Effector memory CD4-positive, alpha-beta T cell (primary cell): ENCODE results near the gene PTH1R.

Experiments used
- DNase-seq, 3 donors: peaks; one replicate each; pipeline ENCODE4 v3.0.0-alpha.2; 2020
- H3K27ac ChIP-seq: 2 replicates; pipeline ENCODE4 v1.7.0; 2013; ENCODE audit warnings: mild to moderate bottlenecking, low read length, moderate library complexity; ENCODE audit not compliant: insufficient read depth, poor library complexity, severe bottlenecking
- H3K27me3 ChIP-seq: replicated peaks from 2 replicates; pipeline ENCODE4 v1.7.0; 2013; ENCODE audit warnings: mild to moderate bottlenecking, low read length; ENCODE audit not compliant: insufficient read depth, control insufficient read depth, poor library complexity, severe bottlenecking
- H3K36me3 ChIP-seq: 2 replicates; pipeline ENCODE4 v1.7.0; 2013; ENCODE audit warnings: mild to moderate bottlenecking, low read length, moderate library complexity; ENCODE audit not compliant: control insufficient read depth, insufficient read depth
- H3K4me1 ChIP-seq: 2 replicates; pipeline ENCODE4 v1.7.0; 2013; ENCODE audit warnings: low read length, mild to moderate bottlenecking; ENCODE audit not compliant: control insufficient read depth, insufficient read depth, poor library complexity, severe bottlenecking
- H3K4me3 ChIP-seq: 2 replicates; pipeline ENCODE4 v1.7.0; 2013; ENCODE audit warnings: low read length, low read depth, mild to moderate bottlenecking; ENCODE audit not compliant: insufficient read depth, poor library complexity, severe bottlenecking
- H3K9me3 ChIP-seq: 2 replicates; pipeline ENCODE4 v1.7.0; 2013; ENCODE audit warnings: mild to moderate bottlenecking, low read length, moderate library complexity; ENCODE audit not compliant: control insufficient read depth

The PTH1R gene

DNA sequence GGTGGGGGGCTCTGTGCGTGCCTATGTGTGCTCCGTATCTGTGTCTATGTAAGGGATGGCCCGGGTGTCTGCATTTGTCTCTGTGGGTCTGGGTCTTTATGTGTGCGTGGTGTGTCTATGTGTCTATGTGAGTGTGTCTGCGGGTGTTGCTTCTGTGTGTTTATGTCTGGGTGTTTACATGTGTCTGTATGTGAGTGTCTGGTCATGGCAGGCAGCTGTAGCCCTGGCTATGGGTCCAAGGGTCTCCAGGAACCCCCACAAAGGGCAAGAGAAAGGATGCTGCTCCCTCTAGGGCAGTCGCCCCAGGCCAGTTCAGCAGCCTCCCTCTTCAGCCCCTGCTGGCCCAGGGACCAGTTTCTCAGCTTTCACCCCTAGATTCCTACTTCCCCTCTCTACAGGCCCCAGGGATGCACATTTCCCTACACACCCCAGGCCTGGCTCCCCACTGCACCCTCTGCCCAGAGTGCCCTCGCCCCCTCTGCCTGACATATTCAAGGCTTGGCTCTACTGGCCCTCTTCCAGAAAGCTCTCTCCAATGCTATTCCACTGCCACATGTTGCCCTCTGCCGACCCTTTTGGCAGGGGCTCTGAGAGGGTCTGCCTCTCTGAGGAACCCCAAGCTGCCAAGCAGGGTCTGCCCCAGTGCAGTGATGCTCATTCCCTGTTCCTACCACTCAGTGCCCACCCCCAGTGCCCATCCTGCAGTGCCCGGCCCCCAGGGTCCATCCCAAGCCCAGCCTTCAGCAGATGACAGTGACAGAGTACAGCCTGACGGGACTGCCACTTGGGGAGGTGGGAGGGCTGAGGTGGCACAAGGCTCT is 13.2 kb upstream of the PTH1R start:
- no peak for DNase-seq
- H3K4me1 ChIP-seq, result no peaks in the 10 kb centered on the region
- no peaks in the 10 kb centered on the region for H3K36me3 ChIP-seq
- H3K9me3 ChIP-seq, result no peaks in the 10 kb centered on the region
- H3K27ac ChIP-seq, result no peak overlapping the region
- H3K4me3 ChIP-seq, result no peak overlapping the region
- H3K27me3 ChIP-seq, result no peaks in the 10 kb centered on the region

DNA sequence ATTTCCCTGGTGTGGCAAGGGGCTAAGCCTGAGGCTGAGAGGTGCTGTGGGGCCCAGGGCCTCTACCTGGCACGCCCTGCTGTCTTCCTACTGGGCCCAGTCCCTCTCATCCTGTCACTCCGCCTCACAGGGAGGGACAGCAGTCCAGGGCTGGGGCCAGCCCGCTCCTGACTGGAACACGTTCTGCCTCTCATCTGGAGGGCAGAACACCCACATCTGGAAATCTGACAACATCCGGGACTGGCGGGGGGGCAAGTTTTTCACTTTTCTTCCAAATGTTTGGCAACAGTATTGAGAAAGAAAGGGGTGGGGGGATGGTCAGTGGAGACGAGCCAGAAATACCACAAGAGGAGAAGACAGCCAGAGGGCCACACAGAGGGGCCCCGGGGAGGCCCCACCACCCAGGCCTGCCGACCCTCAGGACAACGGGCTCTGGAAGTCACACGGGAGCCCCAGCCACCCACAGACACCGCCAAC is 12.5 kb upstream of the PTH1R start:
- no peak overlapping the region for H3K4me3 ChIP-seq
- no peaks in the 10 kb centered on the region for H3K36me3 ChIP-seq
- no peaks in the 10 kb centered on the region for H3K4me1 ChIP-seq
- no peak for DNase-seq
- no peak overlapping the region for H3K27ac ChIP-seq
- H3K9me3 ChIP-seq, result no peaks in the 10 kb centered on the region
- H3K27me3 ChIP-seq, result no peaks in the 10 kb centered on the region

DNA sequence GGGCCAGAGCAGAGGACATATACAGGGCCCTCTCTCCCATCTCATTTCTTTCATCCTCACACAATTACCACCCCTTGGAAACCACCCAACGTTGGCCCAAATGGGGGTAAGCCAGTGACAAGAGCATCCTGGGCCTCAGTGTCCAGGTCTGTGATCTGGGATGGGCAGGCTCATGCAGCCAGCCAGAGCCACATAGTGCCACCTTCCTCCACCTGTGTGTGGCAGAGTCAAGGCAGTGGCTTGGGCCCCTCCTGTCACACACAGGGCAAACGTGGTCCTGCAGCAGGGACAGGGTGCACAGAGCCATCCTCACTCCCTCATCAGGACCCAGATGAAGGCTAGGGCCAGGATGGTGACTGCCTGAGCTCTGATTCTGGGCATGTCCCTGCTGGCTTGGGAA is 12.0 kb upstream of the PTH1R start:
- H3K27ac ChIP-seq, result no peak overlapping the region
- H3K4me3 ChIP-seq, result no peak overlapping the region
- no peaks in the 10 kb centered on the region for H3K36me3 ChIP-seq
- H3K4me1 ChIP-seq, result no peaks in the 10 kb centered on the region
- no peaks in the 10 kb centered on the region for H3K9me3 ChIP-seq
- DNase-seq, result no peak
- no peaks in the 10 kb centered on the region for H3K27me3 ChIP-seq

DNA sequence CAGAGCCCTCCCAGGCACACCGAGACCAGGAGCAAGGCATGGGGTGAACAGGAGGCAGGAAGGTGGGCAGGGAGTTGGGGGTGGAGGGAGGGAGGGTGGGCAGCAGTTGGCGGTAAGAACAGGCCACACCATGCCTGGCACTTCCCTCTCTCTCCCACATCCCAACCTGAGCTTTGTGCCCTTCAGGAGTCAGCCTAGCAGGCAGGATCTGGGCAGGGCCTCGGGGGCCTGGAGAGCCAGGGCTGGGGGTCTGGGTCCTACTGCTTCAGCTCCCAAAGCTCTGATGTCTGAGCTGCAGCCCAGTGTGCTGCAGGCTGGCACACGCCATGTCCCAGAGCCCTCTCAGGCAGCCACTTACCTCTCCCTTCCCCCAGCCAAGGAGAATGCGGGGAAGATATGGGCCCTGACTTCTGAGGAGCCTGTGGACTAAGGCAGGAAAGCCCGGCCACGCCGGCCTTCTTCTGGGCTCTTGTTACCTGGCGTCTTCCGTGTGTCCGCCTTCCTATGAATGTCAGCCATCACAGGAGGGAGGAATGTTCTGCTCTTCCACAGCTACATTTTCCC is 11.4 kb upstream of the PTH1R start:
- Histone ChIP-seq H3K4me1 (no peaks in the 10 kb centered on the region), H3K4me3 (no peak overlapping the region), H3K36me3 (no peaks in the 10 kb centered on the region), H3K27me3 (no peaks in the 10 kb centered on the region), H3K9me3 (no peaks in the 10 kb centered on the region), H3K27ac (no peak overlapping the region)
- DNase-seq, result no peak

DNA sequence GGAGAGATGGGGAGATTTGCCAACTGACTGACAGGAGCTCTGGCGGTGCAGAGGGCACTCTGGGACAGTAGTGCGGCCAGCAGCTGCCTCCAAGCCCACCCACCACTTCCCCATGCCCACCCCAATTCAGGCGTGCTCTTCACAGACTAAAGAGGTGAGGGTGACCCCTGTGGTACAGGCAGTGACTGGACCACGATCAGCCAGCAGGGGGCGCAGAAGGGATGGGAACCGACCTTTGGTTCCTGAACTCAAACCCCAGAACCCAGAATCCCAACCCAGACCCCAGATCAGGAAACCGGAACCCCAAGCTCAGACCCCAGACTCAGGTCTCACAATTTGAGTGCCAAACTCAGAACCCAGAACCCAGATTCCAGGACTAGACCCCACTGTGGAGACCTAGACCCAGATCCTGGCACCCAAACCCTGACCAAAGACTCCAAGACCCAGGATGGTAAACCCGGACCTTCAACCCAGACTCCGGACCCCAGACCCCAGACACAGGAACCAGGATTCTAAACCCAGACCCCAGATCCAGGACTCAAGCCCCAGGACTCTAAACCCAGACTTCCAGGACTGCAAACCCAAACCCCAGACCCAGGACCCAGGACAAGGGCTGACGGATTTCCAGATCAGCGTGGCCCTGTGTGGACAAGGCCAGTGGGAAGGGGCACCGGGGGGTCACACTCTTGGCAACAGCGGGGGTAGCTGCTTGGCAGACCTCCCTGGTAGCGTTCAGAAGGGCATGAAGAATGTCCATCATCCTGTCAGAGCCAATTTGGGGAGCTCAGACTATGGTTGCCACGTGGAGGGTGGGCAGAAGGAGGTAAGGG is 10.6 kb upstream of the PTH1R start:
- H3K4me1 ChIP-seq, result no peaks in the 10 kb centered on the region
- no peaks in the 10 kb centered on the region for H3K36me3 ChIP-seq
- H3K4me3 ChIP-seq, result no peak overlapping the region
- peak; percentile 41 to 70 (median 60) for DNase-seq
- H3K9me3 ChIP-seq, result no peaks in the 10 kb centered on the region
- no peaks in the 10 kb centered on the region for H3K27me3 ChIP-seq
- H3K27ac ChIP-seq, result no peak overlapping the region

DNA sequence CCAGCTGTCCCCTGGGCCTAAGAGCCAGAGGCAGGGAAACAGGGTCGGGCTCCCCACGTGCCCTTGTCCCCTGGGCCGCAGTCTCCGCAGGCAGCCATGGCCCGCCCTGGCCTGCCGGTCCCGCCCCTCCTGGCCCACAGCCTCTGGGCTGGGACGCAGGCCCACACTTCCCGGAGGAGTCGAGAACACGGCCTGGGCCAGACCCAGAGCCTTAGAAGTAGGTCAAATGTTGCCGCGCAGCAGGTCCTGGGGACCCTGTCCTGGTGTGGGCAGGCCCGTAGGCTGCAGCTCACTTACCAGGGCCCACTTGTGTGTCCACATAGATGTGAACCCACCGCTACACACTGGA is 10.0 kb upstream of the PTH1R start:
- Histone ChIP-seq H3K27me3 (no peaks in the 10 kb centered on the region), H3K4me3 (no peak overlapping the region), H3K9me3 (no peaks in the 10 kb centered on the region), H3K4me1 (no peaks in the 10 kb centered on the region), H3K27ac (no peak overlapping the region), H3K36me3 (no peaks in the 10 kb centered on the region)
- DNase-seq, result no peak

DNA sequence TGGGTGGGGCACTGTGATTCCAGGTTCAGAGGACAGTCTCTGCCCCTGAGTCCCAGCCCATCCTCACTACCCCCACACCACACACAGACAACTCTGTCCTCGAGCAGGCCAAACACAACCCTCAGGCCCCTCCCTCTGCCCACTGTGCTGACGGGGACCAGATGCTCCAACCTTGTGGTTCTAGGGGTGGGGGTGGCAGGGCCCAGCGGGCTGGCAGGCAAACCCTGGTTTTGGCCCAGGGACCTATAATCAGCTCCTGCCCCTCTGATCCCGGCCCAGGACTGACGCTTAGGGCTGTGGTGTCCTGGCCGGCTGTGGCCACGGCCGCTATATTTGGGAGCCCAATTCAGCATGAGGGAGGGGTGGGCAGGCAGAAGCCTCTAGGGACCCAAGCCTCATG is 9.2 kb upstream of the PTH1R start:
- H3K27me3 ChIP-seq, result no peaks in the 10 kb centered on the region
- no peak for DNase-seq
- no peaks in the 10 kb centered on the region for H3K4me1 ChIP-seq
- no peak overlapping the region for H3K27ac ChIP-seq
- H3K36me3 ChIP-seq, result no peaks in the 10 kb centered on the region
- H3K9me3 ChIP-seq, result no peaks in the 10 kb centered on the region
- no peak overlapping the region for H3K4me3 ChIP-seq

DNA sequence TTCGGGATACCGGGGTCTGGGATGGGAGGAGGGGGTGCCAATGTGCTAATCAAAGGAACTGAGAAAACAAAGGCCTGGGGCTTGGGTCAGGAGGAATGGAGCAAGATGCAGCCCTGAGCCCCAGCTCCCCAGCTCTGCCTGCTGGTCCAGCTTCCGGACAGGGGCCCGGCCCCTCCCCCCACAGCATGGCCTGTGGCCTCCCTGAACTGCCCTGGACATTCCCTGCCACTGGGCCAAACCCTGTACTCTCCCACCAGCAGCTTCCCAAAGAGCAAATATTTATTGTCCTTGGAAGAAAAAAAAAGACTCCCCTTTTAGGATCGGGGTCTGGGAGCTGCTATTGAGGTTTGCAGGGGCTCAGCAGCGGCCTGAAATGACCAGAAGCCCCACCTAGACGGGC is 8.6 kb upstream of the PTH1R start:
- Histone ChIP-seq H3K36me3 (no peaks in the 10 kb centered on the region), H3K27me3 (no peaks in the 10 kb centered on the region), H3K27ac (no peak overlapping the region), H3K9me3 (no peaks in the 10 kb centered on the region), H3K4me1 (no peaks in the 10 kb centered on the region), H3K4me3 (no peak overlapping the region)
- no peak for DNase-seq

DNA sequence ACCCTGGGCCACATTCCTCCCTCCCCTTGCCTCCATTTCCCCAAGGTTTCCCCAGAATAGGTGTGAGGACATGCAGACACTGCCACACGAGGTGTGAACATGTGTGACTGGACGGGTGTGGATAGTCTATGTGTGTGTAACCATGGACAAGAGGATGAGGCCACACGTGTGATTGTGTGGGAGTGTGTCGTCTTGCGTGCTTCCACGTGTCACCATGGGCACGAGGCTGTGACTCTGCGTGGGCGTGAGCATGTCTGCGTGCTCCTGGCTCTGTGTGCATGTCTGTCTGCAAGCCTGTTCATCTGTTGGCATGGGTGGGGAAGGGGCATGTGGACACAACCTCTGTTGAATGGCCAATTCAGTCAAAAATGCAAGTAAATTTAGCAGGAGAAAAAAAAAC is 8.1 kb upstream of the PTH1R start:
- Histone ChIP-seq H3K4me1 (no peaks in the 10 kb centered on the region), H3K27me3 (no peaks in the 10 kb centered on the region)
- DNase-seq, result no peak

DNA sequence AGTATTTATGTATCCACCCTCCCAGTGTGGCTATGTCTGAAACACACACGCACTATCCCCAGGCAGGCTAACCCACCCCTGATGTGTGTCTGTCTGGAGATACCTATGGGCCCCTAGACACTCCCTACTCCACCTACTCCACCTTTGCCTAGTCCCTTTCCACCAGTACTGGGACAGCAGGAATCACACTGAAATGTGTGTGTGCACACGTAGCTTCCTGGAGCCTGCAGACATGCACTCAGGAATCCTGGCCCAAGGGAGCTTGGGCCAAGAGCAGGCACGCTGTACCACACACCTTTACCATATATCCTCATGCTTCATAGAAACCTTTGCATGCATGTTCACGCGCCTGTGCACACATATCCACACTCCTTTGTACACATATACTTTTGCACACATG is 6.9 kb upstream of the PTH1R start:
- no peak for DNase-seq
- Histone ChIP-seq H3K36me3 (no peaks in the 10 kb centered on the region), H3K9me3 (no peaks in the 10 kb centered on the region), H3K27ac (no peak overlapping the region), H3K4me1 (no peaks in the 10 kb centered on the region), H3K27me3 (no peaks in the 10 kb centered on the region), H3K4me3 (no peak overlapping the region)

More for the DNA sequence above, 8.1 kb upstream of the PTH1R start:
- no peak overlapping the region for H3K4me3 ChIP-seq
- no peaks in the 10 kb centered on the region for H3K9me3 ChIP-seq
- no peaks in the 10 kb centered on the region for H3K36me3 ChIP-seq
- H3K27ac ChIP-seq, result no peak overlapping the region
